IPS DF 4.7 (cell line): ENCODE data around the gene SPARCL1.

Source experiments
- DNase-seq: peaks from one replicate; pipeline ENCODE4 v3.0.0-alpha.2; 2013; ENCODE audit warnings: low spot score; ENCODE audit errors: extremely low read depth

SPARCL1 gene

GRCh38 chr4:87541956-87542709 lies 13.0 kb upstream of the SPARCL1 start:
- DNase-seq: no peak

DNA sequence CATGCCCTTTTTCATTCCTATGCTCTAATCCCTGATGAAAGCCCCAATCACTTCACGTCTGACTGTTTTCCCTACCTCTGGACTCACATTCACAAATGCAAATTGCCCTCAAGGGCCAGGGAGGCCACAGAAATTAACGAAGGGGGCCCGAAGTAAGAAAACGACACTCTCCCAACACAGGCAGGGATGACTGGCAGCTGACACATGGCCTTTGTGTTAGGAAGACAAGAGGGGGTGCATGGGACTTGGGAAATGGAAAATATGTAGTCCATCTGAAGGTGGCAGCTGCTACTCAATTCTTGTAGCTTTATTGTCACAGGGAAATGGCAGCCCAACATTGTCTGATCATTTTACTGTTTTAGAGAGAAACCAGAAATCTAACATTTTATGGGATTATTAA lies 12.3 kb upstream of the SPARCL1 start:
- no peak for DNase-seq

DNA sequence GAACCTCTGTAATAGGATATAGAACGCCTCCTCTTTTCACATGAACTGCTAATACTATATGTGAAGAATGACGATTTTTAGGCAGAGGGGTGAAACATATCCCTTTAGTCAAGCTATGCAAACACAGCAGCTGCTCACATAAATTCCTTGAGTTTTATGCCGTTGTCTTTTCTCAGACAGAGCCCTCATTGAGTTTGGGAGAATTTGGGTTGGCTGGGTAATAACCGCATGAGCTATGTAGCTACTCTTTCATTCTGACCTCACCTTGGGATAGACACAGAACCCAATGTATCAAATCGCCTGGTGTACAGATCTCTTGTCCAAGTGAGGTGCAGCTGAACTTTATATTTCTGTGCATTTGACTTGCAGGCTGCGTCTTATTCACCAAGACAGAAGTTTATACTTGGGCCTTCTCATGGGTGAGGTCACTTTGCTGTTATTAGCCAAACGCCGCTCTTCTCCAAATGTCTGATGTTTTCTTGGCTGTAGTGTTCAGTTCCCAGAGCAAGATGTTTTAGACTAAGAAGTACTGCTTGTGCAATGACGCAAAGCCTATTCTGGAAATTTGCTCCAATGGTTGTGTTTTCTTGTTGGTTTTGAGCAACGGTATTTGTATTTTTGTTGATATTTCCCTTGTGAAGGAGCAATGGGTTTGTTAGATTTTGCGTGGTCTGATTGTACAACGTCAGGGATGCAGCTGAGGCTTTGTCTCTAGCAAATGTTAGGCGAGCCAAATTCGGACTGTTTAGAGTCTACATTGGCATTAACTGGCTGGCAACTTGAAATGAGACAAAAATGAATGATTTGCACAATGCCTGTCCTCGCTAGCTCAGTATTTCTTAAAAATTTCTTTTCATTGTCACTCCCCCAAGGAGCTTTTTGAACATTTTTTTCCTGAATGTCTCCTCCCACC lies 11.2 kb upstream of the SPARCL1 start:
- DNase-seq: no peak

- no peak for DNase-seq
These were observed 3.7 kb upstream of the SPARCL1 start for GRCh38 chr4:87532907-87533306.

- no peak for DNase-seq
These were observed 2.9 kb upstream of the SPARCL1 start for GRCh38 chr4:87532109-87532508.

GRCh38 chr4:87531621-87532020 lies 2.4 kb upstream of the SPARCL1 start:
- DNase-seq: no peak

DNA sequence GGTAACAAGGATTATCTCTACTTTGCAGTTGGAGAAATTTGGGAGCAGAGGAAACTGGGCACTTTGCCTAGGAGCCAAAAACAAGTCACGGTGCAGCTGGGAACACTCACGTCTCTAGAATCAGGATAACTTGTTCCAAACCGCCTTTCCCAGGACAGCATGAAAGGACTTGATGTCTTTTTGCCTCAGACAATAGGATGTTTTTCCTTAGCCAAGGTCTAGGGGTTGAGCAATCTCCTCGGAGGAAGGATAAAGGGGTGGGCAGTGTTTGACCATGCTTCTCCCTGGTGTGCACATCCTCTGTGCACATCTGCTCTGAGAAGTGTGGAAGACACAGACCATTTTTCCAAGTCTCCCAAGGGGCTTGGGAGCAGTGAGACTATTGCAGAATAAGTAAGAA lies 1.7 kb upstream of the SPARCL1 start:
- DNase-seq: no peak

DNA sequence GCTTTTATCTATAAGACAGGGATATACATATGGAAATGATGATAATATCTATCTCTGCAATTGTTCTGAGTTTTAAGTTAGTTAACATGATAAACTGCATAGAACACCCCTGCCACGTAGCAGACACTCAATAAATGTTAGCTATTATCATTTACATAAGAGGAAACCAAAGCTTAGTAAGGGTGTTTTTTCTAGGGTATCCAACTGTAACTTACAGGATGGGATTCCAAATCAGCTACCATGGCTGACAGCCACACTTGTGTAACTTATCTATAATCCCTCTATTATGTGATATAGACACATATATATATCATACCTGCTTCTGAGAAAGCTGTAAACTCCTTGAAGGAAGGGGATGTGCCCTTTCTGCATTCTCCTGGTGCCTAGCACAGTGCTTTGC lies 1.1 kb upstream of the SPARCL1 start:
- no peak for DNase-seq

DNA sequence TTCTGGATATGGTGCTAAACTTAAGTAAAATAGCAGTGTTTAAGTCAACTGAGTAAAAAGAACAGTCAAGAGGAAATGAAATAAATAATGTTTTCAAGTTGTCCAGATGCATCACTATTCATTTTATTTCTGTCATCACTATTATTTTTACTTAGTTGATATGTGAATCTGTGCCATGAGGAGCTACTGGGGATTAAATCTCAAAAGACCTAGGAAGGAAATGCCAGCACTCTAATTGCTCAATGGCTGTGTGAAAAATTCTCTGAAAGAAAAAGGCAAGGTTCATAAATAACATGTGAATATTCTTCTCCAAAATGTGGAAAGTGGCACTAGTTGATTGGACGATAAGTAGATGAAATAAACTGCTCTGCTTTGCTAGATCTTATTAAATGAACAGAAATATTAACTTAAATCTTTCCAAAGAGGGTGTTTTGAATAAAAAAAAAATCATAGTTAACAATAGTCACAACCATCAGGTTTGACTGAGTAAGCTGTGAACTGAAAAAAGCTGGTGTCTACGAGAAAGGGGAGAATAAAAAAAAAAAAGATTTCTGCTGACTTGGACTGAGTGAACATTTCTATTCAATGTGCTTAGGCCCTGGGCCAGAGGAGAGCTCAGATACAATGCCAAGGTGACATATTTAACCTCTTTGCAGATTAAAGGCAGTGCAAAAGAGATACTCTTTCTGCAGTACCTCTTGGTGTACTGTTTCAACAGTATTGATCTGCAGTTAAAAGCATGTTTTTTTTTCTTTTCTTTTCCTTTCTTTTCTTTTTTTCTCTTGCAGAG lies 1.6 kb downstream of the SPARCL1 start:
- no peak for DNase-seq

DNA sequence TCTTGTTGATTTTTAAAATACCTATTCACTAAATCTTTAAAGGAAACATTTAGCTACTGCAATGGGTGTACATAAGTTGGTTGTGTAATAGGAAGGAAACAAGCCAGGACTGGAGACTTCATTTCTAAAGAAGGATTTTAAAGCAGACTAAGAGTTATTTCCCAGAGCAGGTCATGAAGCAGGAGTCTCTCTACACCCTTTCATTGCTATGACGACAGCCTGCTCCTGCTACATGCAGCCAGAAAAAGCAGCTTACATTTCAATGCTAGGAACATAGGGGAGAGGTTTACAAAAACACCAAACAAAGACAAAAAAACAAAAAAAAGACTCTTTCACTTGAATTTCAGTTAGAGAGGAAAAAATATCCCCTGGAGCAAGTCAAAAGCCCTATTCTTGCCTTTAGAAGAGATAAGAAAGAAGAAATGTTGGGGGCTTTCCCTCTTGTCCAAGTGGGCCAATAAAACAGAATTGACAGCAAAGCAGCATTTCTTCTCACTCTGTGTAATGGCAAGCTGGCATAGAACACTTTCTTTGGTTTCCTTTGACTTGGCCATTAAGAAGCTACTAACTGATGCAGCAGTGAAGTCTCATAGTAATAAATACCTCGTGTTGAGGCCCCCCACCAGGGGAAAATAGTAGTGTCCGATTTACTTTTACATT lies 3.4 kb downstream of the SPARCL1 start:
- no peak for DNase-seq

GRCh38 chr4:87524456-87524855 lies 4.7 kb downstream of the SPARCL1 start:
- DNase-seq: no peak

- DNase-seq: no peak
These were observed 5.9 kb downstream of the SPARCL1 start for GRCh38 chr4:87523307-87523706.

DNA sequence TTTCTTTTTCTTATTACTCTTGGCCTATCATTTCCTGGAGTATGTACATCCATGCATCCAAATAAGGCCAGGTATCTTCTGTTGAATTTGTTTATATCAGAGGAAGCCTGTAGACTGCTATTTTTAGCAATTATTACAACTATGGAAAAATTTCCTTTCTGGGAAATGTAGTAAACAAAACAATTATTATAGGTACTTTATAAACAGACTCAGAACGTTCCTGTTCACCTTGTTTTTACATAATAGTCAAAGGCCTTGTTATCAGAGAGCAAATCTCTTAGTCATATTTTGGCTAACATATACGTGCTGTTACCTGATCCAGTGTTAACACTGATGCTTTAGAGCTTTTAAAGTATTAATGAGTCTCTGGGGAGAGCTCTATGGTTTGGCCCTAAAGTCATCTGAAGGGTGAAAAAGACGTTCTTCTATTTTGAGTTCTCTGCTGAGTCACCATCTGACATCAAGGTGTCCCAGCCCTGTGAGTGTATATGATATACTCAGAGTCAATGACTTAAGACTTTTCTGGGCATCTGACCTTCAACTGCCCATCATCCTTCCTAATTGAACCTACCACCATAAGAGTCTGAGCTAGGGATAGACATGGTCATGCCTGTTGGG lies 7.3 kb downstream of the SPARCL1 start:
- no peak for DNase-seq

GRCh38 chr4:87521319-87521718 lies 7.9 kb downstream of the SPARCL1 start:
- DNase-seq: no peak

- no peak for DNase-seq
These were observed 11.6 kb downstream of the SPARCL1 start for GRCh38 chr4:87517621-87518020.

GRCh38 chr4:87516683-87517082 lies 12.5 kb downstream of the SPARCL1 start:
- no peak for DNase-seq

DNA sequence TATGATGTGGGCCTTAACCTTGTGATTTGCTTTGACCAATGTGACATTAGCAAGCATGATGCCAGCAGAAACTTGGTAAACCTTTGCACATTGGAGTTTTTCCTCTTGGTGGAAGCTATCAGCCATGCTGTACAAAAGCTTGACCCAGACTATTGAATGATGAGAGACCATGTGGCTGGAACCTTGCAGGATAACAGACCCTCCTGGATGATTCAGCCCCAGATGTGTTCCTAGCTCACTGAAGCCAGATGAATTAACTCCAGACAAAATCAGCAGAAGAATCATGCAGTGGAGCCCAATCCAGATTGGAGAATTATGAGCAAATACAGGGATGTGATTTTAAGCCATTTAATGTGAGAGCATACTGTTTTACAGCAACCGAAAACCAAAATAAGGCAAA lies 16.8 kb downstream of the SPARCL1 start:
- DNase-seq: no peak

DNA sequence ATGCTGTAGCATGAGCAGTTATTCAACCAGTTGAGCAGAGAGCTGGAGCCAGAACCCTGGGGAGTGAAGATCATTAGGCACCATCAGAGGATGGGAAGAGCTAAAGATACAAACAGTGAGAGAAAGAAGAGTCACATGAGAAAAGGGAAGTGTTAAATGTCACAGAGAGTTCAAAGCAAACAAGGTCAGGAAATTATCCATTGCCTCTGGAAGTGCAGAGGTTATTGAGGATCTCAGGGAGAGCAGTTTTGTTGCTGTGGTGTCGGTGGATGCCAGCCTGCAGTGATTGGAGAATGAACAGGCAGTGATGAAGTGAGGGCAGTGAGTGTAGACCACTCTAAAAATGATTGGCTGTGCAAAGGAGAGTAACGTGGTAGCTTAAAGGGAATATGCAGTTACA lies 17.7 kb downstream of the SPARCL1 start:
- no peak for DNase-seq

- DNase-seq: no peak
These were observed 18.4 kb downstream of the SPARCL1 start for GRCh38 chr4:87510747-87511146.

DNA sequence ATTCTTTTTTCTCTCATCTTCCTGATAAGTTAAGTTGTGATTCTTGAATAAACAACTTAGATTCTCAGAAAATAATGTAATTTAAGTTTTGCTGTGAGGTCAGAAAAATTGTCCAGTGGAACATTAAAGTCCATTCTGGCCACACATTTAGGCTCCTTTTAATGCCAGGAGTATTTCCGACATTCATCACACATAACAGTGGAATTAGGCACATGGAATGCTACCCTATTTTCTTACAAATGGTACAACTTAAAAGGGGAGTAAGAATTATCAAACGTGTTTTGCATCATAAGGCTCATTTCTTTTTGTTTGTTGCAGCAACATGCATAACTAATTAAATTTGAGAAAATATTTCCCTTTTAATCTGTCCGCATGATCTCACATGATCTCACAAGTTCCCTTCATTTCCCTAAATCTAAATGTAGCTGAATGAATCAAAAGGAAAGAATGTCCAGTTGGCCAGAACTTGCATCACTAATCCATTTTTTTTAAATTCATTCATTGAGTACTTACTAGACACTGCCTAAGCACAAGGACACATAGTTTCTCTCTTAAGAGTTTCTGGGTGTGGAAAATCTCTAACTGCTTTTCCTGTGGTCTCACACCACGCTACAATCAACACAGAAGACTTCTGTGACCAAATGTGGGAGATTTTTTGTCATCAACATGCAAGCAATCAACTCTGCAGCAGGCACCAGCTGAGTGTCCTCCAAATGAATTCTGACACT lies 22.0 kb downstream of the SPARCL1 start:
- DNase-seq: no peak
